Measurements from ENCODE around the gene VGF.
"Not testable (repeated sequence)": the region's sequence is repeated elsewhere in the genome, so short reads cannot be mapped to it uniquely, and the experiment has no call there.

The VGF gene

DNA sequence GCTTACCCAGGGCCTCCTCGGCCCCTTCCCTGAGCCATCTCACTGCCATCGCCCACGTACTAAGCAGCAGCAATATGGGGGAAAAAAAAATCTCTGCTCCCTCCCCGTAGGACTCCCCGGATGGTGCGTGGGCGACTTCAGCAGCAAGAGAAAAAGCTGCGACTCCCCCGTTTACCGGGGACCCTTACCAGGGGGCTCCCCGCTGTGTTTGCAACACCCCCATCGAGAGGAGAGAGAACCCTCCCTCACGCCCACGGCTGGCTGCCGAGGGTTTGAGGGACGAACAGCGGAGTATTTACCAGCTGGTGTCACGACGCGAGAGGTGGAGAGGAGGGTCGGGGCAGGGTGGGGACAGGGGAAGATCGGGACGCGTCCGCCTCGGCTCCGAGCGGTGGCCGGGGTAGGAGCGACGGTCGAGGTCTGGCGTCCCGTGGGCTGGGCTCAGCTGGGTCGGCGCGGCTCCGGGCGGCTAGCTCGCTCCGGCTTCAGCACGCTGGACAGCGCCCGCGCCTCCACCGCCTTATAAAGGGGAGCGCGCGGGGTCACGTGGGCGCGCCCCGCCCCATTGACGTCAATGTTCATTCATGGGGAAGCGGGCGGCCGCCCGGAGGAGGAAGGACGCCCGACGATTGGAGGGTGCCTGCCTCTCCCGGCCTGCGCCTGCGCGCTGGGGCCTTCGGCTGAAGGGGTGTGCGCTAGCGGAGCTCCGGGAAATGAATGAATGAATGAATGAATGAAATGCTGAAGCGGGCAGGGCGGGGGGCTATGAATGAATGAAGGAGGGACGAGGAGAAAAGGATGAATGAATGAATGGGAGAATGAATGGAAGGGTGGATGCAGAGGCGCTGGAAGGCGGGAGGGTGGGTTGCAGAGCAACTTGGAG, at the start of gene VGF:
Gene VGF (minus strand): TSS at position 495 of the 883 bp plus-strand sequence. CDS start 726 bp downstream, outside the sequence.
- DNase-seq, result peak; percentile 90

DNA sequence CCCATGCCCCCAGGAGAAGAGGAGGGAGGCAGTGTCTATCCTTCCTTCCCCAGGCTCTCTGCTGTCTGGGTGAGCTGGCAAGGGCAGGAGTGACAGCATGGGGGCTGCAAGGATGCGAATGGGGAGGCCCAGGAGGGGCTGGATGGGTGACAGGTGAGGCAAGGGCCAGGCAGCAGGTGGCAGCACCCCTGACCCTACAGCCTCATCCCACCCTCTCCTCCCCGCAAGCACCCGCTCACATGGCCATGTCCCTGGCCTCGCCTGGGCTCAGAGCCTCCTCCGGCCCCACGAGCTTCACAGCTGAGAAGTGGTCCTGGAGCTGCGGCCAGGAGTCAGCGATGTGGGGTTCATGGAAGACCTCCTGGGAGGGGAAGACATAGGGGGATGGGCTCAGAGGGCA, 46.6 kb upstream of the VGF start:
- DNase-seq, result no peak

DNA sequence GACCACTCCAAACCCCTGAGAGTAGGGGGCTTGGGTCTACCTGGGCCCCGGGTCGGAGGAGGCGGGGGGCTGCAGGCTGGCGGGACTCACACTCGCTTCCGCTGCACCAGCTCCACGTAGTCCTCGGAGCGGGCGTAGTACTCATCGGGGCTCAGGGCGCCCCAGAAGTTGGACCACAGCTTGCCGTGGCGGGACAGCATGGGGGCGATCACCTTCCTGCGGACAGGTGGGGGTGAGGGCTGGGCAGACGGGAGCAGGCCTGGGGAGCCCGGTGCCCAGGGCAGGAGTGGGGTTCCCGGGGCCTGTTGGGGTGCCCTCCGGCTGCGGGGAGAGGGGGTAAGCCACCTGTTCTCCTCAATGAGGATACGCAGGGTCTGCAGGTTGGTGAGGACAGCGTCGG, 46.1 kb upstream of the VGF start:
- no peak for DNase-seq

GRCh38 chr7:101210143-101210542, 44.8 kb upstream of the VGF start:
- DNase-seq, result no peak

GRCh38 chr7:101208794-101209193, 43.4 kb upstream of the VGF start:
- DNase-seq, result no peak

DNA sequence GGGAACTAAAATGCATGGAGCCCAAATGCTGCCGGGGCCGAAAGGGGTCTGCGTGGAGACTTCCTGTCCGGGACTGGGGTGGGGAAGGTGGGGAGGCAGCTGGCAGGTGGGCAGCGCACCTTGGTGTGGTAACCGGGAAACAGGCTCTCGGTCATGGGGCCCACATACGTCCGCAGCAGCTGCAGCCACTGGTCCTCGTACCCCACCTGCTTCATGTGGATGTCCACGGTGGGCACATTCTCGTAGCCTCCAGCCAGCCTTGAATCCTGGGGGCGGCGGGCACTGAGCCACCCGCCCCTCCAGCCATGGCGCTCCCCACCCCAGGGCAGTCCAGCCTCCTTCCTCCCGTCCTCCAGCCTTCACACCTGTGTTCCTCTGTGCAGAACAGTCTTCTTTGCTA, 42.1 kb upstream of the VGF start:
- DNase-seq, result no peak

DNA sequence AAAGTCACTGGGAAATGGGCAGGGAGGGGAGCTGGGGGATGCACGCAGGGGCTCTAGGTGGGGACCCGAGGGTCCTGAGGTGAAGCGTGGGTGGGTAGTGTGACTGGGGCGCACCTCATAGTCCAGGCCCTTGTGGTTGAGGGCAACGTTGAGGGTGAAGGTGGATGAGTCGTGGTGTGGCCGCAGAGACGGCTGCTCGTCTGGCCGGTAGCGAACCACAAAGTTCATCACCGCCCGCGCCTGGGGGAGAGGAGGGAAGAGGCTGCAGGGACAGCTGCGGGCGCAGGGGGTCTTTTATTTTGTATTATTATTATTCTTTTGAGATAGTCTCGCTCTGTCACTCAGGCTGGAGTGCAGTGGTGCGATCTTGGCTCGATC, 41.3 kb upstream of the VGF start:
- no peak for DNase-seq

- no peak for DNase-seq
These were observed 40.7 kb upstream of the VGF start for GRCh38 chr7:101205901-101206664.

DNA sequence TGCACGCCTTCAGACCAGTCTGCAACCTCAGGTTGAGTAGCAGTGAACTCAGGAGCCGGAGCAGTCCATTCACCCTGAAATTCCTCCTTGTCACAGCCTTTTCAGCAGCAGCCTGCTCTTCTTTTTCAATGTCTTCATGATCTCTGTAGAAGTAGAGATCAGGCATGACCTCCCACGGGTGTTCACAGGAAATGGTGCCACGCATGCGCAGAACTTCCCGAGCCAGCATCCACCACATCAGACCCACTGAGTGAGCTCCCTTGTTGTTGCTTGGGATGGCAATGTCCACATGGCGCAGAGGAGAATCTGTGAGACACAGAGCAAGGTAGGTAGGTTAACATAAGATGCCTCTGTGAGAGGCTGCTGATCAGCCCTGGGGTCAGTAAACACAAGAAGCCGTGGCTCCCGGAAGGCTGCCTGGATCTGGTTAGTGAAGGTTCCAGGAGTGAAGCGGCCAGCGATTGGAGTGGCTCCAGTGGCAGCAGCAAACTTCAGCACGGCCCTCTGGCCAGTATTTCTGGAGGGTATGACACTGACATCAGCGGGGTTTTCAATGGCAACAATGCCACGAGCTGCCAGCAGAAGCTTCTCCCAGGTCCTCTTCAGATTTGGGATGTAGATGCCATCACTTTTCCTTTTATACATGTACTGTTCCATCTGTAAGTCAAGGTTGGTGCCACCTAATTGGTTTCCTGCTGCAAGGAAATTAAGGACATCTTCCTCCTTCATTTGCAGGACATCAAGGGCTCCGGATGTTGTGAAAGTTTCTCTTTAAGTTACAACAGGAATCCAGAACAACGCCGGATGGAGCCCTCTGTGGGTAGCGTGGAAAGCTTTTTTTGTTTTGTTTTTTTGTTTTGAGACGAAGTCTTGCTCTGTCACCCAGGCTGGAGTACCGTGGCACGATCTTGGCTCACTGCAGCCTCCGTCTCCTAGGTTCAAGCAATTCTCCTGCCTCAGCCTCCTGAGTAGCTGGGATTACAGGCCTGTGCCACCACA, 38.7 kb upstream of the VGF start:
- not testable (repeated sequence) for DNase-seq

DNA sequence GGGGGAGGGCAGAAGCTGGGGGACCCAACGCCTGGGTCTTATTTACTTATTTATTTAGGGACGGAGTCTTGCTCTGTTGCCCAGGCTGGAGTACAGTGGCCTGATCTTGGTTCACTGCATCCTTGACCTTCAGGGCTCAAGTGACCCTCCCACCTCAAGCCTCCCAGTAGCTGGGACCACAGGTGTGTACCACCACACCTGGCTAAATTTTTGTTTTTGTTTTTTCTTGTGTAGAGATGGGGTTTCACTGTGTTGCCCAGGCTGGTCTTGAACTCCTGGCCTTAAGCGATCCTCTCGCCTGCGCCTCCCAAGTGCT, 37.2 kb upstream of the VGF start:
- no peak for DNase-seq

DNA sequence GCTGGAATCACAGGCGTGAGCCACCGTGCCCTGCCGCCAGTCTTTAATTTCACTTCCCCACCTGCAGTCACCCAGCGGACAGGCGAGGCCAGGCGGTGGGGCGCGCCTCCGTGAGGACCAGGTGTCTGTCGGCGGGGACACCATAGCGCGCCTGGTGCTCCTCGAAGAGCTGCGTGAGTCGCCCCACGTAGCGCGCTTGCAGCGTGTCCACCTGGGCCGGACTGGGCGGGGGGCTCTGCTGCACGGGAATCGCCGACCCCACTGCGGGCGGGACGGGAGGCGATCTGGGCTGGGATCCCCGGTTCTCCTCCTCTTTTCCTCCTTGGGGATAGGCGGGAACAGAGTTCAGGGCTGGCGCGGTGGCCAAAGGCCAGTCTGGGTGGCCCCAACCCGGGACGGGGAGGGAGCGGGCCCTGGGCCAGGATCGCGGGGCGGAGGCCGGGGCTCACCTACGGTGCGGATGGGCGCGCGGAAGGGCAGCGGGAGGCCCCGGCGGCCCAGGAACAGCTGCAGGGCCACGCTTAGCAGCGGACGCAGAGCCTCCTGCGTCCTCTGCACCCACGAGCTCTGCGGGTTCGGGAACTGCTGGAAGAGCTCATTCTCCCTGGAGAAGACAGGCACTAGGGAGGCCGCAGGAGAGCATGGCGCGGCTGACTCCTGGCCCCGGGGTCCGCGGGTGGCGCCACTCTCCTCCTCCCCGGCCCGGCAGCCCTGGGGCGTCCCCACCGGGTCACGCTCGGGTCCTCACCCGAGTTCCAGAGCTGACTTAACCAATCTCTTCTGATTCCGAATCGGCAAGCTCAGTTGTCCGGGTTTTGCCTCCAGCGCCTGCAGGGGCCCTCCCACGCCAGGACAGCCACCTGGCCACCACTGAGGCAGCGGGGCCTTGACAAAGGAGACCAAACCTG, 36.6 kb upstream of the VGF start:
- DNase-seq, result no peak

DNA sequence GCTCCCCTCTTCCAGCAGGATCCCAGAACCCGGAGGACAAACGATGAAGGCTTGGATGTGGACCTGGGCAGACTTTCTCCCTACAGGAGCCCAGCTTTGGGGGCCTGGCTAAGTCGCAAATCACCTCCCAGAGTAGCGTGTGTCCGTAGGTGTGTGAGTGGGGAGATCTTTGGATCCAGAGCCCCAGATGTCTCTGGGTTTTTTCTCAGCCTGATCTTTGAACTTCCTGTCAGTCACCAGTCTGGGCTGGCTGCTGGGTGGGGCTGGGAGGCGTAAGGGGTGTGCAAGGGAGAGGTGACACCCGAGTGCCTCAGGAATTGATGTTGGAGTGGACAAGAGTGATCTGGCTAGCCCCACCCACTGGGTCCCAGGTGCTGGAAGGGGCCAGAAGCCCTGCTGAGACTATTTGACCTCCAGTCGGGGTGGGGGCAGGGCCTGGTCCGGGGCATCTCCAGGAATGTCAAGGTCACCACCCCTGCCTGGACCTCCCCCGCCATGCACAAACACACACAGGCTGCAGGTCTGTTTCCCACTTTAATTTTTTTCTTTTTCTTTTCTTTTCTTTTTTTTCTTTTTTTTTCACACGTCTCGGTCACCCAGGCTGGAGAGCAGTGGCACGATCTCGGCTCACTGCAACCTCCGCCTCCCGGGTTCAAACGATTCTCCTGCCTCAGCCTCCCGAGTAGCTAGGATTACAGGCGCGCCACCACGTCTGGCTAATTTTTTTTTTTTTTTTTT, 35.7 kb upstream of the VGF start, which contains the start of gene MOGAT3:
Gene MOGAT3 (minus strand): TSS at position 175 of the 738 bp plus-strand sequence. CDS start 182 bp downstream, outside the sequence.
- no peak for DNase-seq

DNA sequence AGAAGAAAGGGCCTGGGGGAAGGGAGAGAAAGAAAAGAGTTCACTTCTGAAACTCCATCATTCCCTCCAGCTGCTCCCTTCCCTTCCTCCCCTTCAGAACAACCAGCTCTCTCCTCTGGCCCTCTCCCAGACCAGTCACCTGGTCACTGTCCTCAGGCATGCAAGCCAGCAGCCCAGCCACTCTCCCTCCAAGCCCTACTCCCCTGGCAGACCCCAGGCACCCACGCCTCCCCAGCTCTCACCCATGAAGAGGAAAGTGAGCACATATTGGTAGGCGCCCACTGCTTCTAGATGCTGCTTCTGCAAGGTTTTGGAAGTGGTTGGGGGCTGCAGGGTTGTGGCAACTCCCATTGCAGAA, 35.1 kb upstream of the VGF start:
- no peak for DNase-seq

- DNase-seq, result not testable (repeated sequence)
These were observed 34.2 kb upstream of the VGF start for GRCh38 chr7:101199522-101199921.

DNA sequence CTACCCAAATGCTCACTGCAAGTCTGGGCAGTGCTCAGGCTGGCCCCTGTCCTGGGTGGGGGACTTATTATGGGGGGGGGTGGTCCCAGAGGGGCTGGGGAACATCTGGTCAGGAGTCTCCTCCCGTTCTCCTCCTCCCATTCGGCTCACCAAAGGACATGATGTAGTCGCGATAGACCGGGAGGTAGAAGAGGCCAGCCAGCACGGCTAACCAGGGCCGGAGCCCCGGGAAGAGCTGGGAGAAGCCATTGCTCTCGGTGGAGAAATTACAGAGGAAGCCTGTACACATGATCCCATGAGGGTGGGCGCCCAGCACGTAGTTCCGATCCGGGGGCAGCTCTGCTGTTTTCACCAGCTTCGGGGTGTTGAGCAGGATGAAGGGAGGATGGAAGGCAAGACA, 33.1 kb upstream of the VGF start:
- no peak for DNase-seq

DNA sequence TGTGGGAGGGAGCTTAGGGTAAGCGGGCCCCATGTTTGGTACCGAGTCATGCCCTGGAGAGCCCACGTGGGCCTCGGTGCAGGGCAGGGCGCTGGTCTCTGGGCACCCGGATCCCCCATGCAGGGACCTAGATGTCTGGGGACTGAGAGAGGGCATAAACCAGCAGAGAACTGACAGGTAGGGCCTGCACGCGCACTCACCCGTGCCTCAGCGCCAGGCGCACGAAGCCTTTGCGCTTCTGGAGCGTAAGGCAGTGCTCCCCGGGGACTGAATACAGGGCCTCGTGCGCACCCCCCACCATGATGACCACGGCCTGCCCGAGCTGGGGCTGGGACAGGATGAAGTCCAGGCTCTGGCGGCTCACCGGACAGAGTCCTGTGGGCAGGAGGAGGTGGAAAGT, 32.6 kb upstream of the VGF start:
- DNase-seq, result no peak

DNA sequence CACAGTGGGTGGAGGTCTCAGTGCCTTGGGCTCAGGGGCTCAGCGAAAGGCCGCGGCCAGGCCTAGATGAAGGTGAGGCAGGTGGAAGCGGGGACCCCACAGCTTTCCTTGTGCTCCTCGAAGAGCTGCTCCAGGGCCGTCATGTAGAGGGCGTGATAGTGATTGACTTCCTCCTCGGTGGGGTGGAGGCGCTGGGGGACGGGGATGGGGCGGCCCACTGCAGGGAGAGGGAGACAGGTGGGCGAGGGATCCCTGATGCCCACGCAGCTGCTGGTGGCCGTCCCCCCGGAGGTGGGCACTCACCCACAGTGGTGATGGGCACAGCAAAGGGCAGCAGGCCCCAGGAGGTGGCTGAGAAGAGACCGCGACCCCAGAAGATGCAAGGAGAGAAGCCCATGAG, 30.5 kb upstream of the VGF start:
- DNase-seq, result no peak

DNA sequence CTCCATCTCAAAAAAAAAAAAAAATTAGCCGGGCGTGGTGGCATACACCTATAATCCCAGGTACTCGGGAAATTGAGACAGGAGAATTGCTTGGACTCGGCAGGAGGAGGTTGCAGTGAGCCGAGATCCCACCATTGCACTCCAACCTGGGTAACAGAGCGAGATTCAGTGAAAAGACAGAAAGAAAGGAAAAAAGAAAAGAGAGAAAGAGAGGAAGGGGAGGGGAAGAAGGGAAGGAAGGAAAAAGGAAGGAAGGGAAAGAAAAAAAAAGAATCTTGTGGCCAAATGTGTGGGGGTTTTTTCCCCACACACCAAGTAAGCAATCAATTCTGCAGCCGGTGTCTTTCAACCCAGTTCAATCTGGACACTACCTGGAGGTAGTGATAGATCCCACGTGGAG, 23.7 kb upstream of the VGF start:
- no peak for DNase-seq

DNA sequence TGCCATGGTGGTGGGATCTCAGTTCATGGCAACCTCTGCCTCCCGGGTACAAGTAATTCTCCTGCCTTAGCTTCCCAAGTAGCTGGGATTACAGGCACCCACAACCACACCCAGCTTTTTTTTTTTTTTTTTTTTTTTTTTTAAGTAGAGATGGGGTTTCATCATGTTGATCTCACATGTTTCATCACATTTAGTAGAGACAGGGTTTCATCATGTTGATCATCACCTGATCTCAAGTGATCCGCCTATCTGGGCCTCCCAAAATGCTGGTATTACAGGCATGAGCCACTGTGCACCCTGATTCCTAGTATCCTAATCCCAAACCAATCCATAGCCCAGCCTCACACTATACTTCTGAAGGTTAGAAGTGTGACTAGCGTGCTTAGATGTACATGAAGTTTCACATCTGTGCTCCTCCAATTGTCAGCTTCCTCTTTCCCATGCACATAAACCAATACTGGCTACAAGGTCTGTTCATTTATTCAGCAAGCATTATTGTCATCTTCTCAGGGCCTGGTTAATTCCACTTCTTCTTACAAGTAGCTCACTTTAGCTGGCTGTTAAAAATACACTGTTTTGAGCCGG, 21.6 kb upstream of the VGF start:
- DNase-seq, result no peak

DNA sequence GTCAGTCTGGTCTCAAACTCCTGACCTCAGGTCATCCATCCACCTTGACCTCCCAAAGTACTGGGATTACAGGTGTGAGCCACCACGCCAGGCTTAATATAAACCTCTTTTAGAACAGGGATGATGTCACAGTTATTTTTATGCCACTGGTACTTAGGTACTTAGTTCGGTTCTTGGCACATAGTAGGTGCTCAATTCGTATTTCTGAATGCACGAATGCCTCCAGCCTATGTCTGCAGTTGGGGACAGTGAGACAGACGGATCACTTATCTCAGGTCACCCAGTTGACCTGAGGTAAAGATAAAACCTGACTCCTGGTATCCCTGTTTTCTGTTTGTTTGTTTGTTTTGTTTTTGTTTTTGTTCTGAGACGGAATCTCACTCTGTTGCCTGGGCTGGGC, 20.8 kb upstream of the VGF start:
- no peak for DNase-seq

Measured in left hindlimb (tissue), 1 donor.